Measurements from ENCODE around the gene S100A1. TPM values are rescaled to one million over a fixed set of nuclear protein-coding genes. Genes with fewer than 3 reads are reported as not detected.
"Not testable (repeated sequence)": the region's sequence is repeated elsewhere in the genome, so short reads cannot be mapped to it uniquely, and the experiment has no call there.

Gene S100A1
- total RNA-seq, 4 donors from 2014 or later = 2.4 to 8.3 (median 2.8) TPM

GRCh38 chr1:153670257-153670858 is 42.1 kb downstream of the S100A1 start:
- no peaks in the 10 kb centered on the region for H3K9me3 ChIP-seq
- peak overlapping the region; percentile 68 to 80 for H3K4me3 ChIP-seq
- WGBS, 2 donors (ENCODE audit: low coverage in 1 of 2) = 1% methylated on average over 11 to 14 of the region's 22 CpGs
- H3K4me1 ChIP-seq = peaks cover 0 to 32% (median 5%) of the 10 kb centered on the region in 3 donors
- TF ChIP-seq EP300 (IDR thresholded peaks at IDR 0.05) (no peak), POLR2AphosphoS5 (IDR thresholded peaks at IDR 0.05) (no peak)
- TF ChIP-seq, protein P1, sequence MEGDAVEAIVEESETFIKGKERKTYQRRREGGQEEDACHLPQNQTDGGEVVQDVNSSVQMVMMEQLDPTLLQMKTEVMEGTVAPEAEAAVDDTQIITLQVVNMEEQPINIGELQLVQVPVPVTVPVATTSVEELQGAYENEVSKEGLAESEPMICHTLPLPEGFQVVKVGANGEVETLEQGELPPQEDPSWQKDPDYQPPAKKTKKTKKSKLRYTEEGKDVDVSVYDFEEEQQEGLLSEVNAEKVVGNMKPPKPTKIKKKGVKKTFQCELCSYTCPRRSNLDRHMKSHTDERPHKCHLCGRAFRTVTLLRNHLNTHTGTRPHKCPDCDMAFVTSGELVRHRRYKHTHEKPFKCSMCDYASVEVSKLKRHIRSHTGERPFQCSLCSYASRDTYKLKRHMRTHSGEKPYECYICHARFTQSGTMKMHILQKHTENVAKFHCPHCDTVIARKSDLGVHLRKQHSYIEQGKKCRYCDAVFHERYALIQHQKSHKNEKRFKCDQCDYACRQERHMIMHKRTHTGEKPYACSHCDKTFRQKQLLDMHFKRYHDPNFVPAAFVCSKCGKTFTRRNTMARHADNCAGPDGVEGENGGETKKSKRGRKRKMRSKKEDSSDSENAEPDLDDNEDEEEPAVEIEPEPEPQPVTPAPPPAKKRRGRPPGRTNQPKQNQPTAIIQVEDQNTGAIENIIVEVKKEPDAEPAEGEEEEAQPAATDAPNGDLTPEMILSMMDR (IDR thresholded peaks at IDR 0.05) = no peak
- no peaks in the 10 kb centered on the region for H3K27me3 ChIP-seq
- H3K27ac ChIP-seq = peak overlapping the region; percentile 19 to 90 (median 86)
- peak; percentile 0 for ATAC-seq
- peaks cover 3 to 41% of the 10 kb centered on the region in 2 donors for H3K36me3 ChIP-seq

GRCh38 chr1:153670859-153671627 is 42.8 kb downstream of the S100A1 start, which contains the start of gene ILF2:
Gene ILF2, minus strand, starts transcription at chr1:153670993. Its CDS starts 71 bp downstream, at chr1:153670922.
- no peaks in the 10 kb centered on the region for H3K9me3 ChIP-seq
- TF ChIP-seq, protein P1 (IDR thresholded peaks at IDR 0.05) = no peak
- peak; percentile 74 to 79 for TF ChIP-seq POLR2A (IDR thresholded peaks at IDR 0.05)
- TF ChIP-seq POLR2AphosphoS5 (IDR thresholded peaks at IDR 0.05) = peak; percentile 95
- H3K4me1 ChIP-seq = peaks cover 0 to 32% (median 5%) of the 10 kb centered on the region in 3 donors
- H3K36me3 ChIP-seq = peaks cover 0 to 34% of the 10 kb centered on the region in 2 donors
- peak within 1 kb of the TSS; percentile 85 to 90 (median 88) for H3K27ac ChIP-seq
- ATAC-seq = peak; percentile 98
- 0 to 1% methylated on average over 20 to 33 of the region's 35 CpGs for WGBS, 2 donors (ENCODE audit: low coverage in 1 of 2)
- no peaks in the 10 kb centered on the region for H3K27me3 ChIP-seq
- H3K4me3 ChIP-seq = peak within 1 kb of the TSS; percentile 68 to 80

DNA sequence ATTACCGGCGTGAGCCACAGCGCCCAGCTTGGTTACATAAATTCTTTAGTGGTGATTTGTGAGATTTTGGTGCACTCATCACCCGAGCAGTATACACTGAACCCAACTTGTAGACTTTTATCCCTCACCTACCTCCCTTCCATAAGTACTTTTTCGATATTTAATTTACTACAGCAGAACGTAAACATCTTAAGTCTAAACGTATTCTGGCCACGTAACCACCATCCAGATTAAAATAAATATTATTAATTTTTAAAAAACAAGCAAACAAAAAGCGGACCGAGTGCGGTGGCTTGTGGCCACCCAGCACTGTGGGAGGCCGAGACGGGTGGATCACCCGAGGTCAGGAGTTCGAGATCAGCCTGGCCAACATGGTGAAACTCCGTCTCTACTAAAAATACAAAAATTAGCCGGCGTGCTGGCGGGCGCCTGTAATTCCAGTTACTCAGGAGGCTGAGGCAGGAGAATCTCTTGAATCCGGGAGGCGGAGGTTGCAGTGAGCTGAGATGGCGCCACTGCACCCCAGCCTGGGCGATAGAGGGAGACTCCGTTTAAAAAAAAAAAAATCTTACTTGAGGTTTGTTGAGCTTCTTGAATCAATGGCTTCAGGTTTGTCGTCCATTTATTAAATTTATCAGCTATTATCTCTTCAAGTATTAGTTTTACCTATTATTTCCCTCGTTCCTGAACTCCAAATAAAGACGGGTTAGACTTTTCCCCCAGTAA is 43.6 kb downstream of the S100A1 start:
- H3K27ac ChIP-seq = peak overlapping the region; percentile 85 to 90 (median 88)
- not testable (repeated sequence) for H3K9me3 ChIP-seq, H3K27me3 ChIP-seq, ATAC-seq
- 6 to 11% methylated on average over 23 to 28 of the region's 28 CpGs for WGBS, 2 donors (ENCODE audit: low coverage in 1 of 2)
- peaks cover 0 to 32% (median 5%) of the 10 kb centered on the region in 3 donors for H3K4me1 ChIP-seq
- peak overlapping the region; percentile 52 to 80 for H3K4me3 ChIP-seq
- peaks cover 0 to 26% of the 10 kb centered on the region in 2 donors for H3K36me3 ChIP-seq
- TF ChIP-seq, protein P1 (IDR thresholded peaks at IDR 0.05) = peak in 2 of 4 experiments; percentile 16 to 22

DNA sequence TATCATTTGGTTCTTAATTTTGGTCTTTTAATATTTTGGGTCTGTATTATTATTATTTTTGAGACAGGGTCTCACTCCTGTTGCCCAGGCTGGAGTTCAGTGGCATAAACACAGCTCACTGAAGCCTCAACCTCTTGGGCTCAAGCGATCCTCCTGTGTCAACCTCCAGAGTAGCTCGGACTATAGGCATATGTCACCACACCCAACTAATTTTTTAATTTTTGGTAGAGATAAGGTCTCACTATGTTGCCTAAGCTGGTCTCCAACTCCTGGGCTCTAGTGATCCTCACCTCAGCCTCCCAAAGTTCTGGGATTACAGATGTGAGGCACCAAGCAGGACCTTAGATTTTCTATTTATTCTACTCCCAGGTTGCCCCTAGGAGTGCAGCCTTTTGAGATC is 45.3 kb downstream of the S100A1 start:
- WGBS, 2 donors (ENCODE audit: low coverage in 1 of 2) = 74 to 90% methylated on average over 1 to 2 of the region's 2 CpGs
- no peaks in the 10 kb centered on the region for H3K9me3 ChIP-seq
- H3K27me3 ChIP-seq = peaks cover 6% of the 10 kb centered on the region
- ATAC-seq = no peak
- TF ChIP-seq POLR2A (IDR thresholded peaks at IDR 0.05) (no peak), POLR2AphosphoS5 (IDR thresholded peaks at IDR 0.05) (no peak), EP300 (IDR thresholded peaks at IDR 0.05) (no peak)
- TF ChIP-seq, protein P1 (IDR thresholded peaks at IDR 0.05) = no peak
- H3K4me1 ChIP-seq = peaks cover 4 to 38% (median 5%) of the 10 kb centered on the region in 3 donors
- no peak overlapping the region for H3K4me3 ChIP-seq
- H3K27ac ChIP-seq = no peak overlapping the region
- H3K36me3 ChIP-seq = peaks cover 0 to 9% of the 10 kb centered on the region in 2 donors
